ENCODE data around the gene DOCK10.

The DOCK10 gene

GRCh38 chr2:224999754-225000153, 42.5 kb downstream of the DOCK10 start:
- H3K4me1 ChIP-seq (ENCODE audit: insufficient read depth, low read length), result peaks cover 3% of the 10 kb centered on the region
- H3K36me3 ChIP-seq (ENCODE audit: insufficient read depth, low read length), result no peaks in the 10 kb centered on the region
- H3K9me3 ChIP-seq (ENCODE audit: low read length), result no peaks in the 10 kb centered on the region
- H2AFZ ChIP-seq (ENCODE audit: low read depth, low read length), result no peak overlapping the region
- no peaks in the 10 kb centered on the region for H3K27me3 ChIP-seq (ENCODE audit: insufficient read depth, low read length)
- H3K4me3 ChIP-seq (ENCODE audit: low read length), result no peak overlapping the region

GRCh38 chr2:224999321-224999720, 42.9 kb downstream of the DOCK10 start:
- Histone ChIP-seq H3K4me1 (ENCODE audit: insufficient read depth, low read length) (no peaks in the 10 kb centered on the region), H3K9me3 (ENCODE audit: low read length) (no peaks in the 10 kb centered on the region), H3K27me3 (ENCODE audit: insufficient read depth, low read length) (no peaks in the 10 kb centered on the region), H3K4me3 (ENCODE audit: low read length) (no peak overlapping the region), H3K36me3 (ENCODE audit: insufficient read depth, low read length) (no peaks in the 10 kb centered on the region), H2AFZ (ENCODE audit: low read depth, low read length) (no peak overlapping the region)

GRCh38 chr2:224997802-224998201, 44.5 kb downstream of the DOCK10 start:
- Histone ChIP-seq H2AFZ (ENCODE audit: low read depth, low read length) (no peak overlapping the region), H3K9me3 (ENCODE audit: low read length) (no peaks in the 10 kb centered on the region), H3K4me3 (ENCODE audit: low read length) (no peak overlapping the region), H3K27me3 (ENCODE audit: insufficient read depth, low read length) (no peaks in the 10 kb centered on the region), H3K4me1 (ENCODE audit: insufficient read depth, low read length) (no peaks in the 10 kb centered on the region), H3K36me3 (ENCODE audit: insufficient read depth, low read length) (no peaks in the 10 kb centered on the region)

GRCh38 chr2:224995419-224995818, 46.8 kb downstream of the DOCK10 start:
- no peak overlapping the region for H2AFZ ChIP-seq (ENCODE audit: low read depth, low read length)
- H3K4me1 ChIP-seq (ENCODE audit: insufficient read depth, low read length), result no peaks in the 10 kb centered on the region
- no peak overlapping the region for H3K4me3 ChIP-seq (ENCODE audit: low read length)
- no peaks in the 10 kb centered on the region for H3K27me3 ChIP-seq (ENCODE audit: insufficient read depth, low read length)
- H3K9me3 ChIP-seq (ENCODE audit: low read length), result no peaks in the 10 kb centered on the region
- H3K36me3 ChIP-seq (ENCODE audit: insufficient read depth, low read length), result no peaks in the 10 kb centered on the region

- H3K36me3 ChIP-seq (ENCODE audit: insufficient read depth, low read length), result no peaks in the 10 kb centered on the region
- no peak overlapping the region for H3K4me3 ChIP-seq (ENCODE audit: low read length)
- no peak overlapping the region for H2AFZ ChIP-seq (ENCODE audit: low read depth, low read length)
- no peaks in the 10 kb centered on the region for H3K9me3 ChIP-seq (ENCODE audit: low read length)
- H3K4me1 ChIP-seq (ENCODE audit: insufficient read depth, low read length), result no peaks in the 10 kb centered on the region
- no peaks in the 10 kb centered on the region for H3K27me3 ChIP-seq (ENCODE audit: insufficient read depth, low read length)
Observed at GRCh38 chr2:224994242-224994823, 47.9 kb downstream of the DOCK10 start.

- no peak overlapping the region for H2AFZ ChIP-seq (ENCODE audit: low read depth, low read length)
- no peaks in the 10 kb centered on the region for H3K4me1 ChIP-seq (ENCODE audit: insufficient read depth, low read length)
- H3K4me3 ChIP-seq (ENCODE audit: low read length), result no peak overlapping the region
- no peaks in the 10 kb centered on the region for H3K9me3 ChIP-seq (ENCODE audit: low read length)
- H3K36me3 ChIP-seq (ENCODE audit: insufficient read depth, low read length), result no peaks in the 10 kb centered on the region
- no peaks in the 10 kb centered on the region for H3K27me3 ChIP-seq (ENCODE audit: insufficient read depth, low read length)
Observed at GRCh38 chr2:224990710-224991109, 51.6 kb downstream of the DOCK10 start.

- Histone ChIP-seq H3K9me3 (ENCODE audit: low read length) (no peaks in the 10 kb centered on the region), H3K36me3 (ENCODE audit: insufficient read depth, low read length) (no peaks in the 10 kb centered on the region), H3K4me1 (ENCODE audit: insufficient read depth, low read length) (peaks cover 20% of the 10 kb centered on the region), H2AFZ (ENCODE audit: low read depth, low read length) (no peak overlapping the region), H3K27me3 (ENCODE audit: insufficient read depth, low read length) (no peaks in the 10 kb centered on the region), H3K4me3 (ENCODE audit: low read length) (no peak overlapping the region)
Observed at GRCh38 chr2:224987733-224988132, 54.5 kb downstream of the DOCK10 start.

- no peak overlapping the region for H2AFZ ChIP-seq (ENCODE audit: low read depth, low read length)
Observed at GRCh38 chr2:224986477-224986876, 55.8 kb downstream of the DOCK10 start.

GRCh38 chr2:224984637-224985036, 57.6 kb downstream of the DOCK10 start:
- no peaks in the 10 kb centered on the region for H3K9me3 ChIP-seq (ENCODE audit: low read length)
- peaks cover 36% of the 10 kb centered on the region for H3K4me1 ChIP-seq (ENCODE audit: insufficient read depth, low read length)
- H3K27me3 ChIP-seq (ENCODE audit: insufficient read depth, low read length), result no peaks in the 10 kb centered on the region
- no peaks in the 10 kb centered on the region for H3K36me3 ChIP-seq (ENCODE audit: insufficient read depth, low read length)
- H2AFZ ChIP-seq (ENCODE audit: low read depth, low read length), result no peak overlapping the region
- no peak overlapping the region for H3K4me3 ChIP-seq (ENCODE audit: low read length)

More at GRCh38 chr2:224986477-224986876, 55.8 kb downstream of the DOCK10 start:
- H3K36me3 ChIP-seq (ENCODE audit: insufficient read depth, low read length), result no peaks in the 10 kb centered on the region
- no peak overlapping the region for H3K4me3 ChIP-seq (ENCODE audit: low read length)
- H3K4me1 ChIP-seq (ENCODE audit: insufficient read depth, low read length), result peaks cover 31% of the 10 kb centered on the region
- H3K9me3 ChIP-seq (ENCODE audit: low read length), result no peaks in the 10 kb centered on the region
- H3K27me3 ChIP-seq (ENCODE audit: insufficient read depth, low read length), result no peaks in the 10 kb centered on the region

- no peak overlapping the region for H3K4me3 ChIP-seq (ENCODE audit: low read length)
- peaks cover 36% of the 10 kb centered on the region for H3K4me1 ChIP-seq (ENCODE audit: insufficient read depth, low read length)
- H3K36me3 ChIP-seq (ENCODE audit: insufficient read depth, low read length), result no peaks in the 10 kb centered on the region
- H3K9me3 ChIP-seq (ENCODE audit: low read length), result no peaks in the 10 kb centered on the region
- H3K27me3 ChIP-seq (ENCODE audit: insufficient read depth, low read length), result no peaks in the 10 kb centered on the region
- peak overlapping the region; percentile 78 for H2AFZ ChIP-seq (ENCODE audit: low read depth, low read length)
Observed at GRCh38 chr2:224983712-224984554, 58.3 kb downstream of the DOCK10 start.

GRCh38 chr2:224982910-224983711, 59.2 kb downstream of the DOCK10 start:
- no peaks in the 10 kb centered on the region for H3K9me3 ChIP-seq (ENCODE audit: low read length)
- no peaks in the 10 kb centered on the region for H3K36me3 ChIP-seq (ENCODE audit: insufficient read depth, low read length)
- H3K4me3 ChIP-seq (ENCODE audit: low read length), result peak overlapping the region; percentile 5
- peak overlapping the region; percentile 78 for H2AFZ ChIP-seq (ENCODE audit: low read depth, low read length)
- H3K27me3 ChIP-seq (ENCODE audit: insufficient read depth, low read length), result no peaks in the 10 kb centered on the region
- peaks cover 36% of the 10 kb centered on the region for H3K4me1 ChIP-seq (ENCODE audit: insufficient read depth, low read length)

- Histone ChIP-seq H3K36me3 (ENCODE audit: insufficient read depth, low read length) (no peaks in the 10 kb centered on the region), H2AFZ (ENCODE audit: low read depth, low read length) (no peak overlapping the region), H3K4me3 (ENCODE audit: low read length) (peak overlapping the region; percentile 18), H3K27me3 (ENCODE audit: insufficient read depth, low read length) (no peaks in the 10 kb centered on the region), H3K9me3 (ENCODE audit: low read length) (no peaks in the 10 kb centered on the region), H3K4me1 (ENCODE audit: insufficient read depth, low read length) (peaks cover 36% of the 10 kb centered on the region)
Observed at GRCh38 chr2:224982226-224982625, 60.0 kb downstream of the DOCK10 start.

Data from neuron (in vitro differentiated cells).